Globus pallidus (tissue), 1 donor: ENCODE results near the gene SLC35F3.

ENCODE experiments used
- DNase-seq: peaks from one replicate; pipeline ENCODE4 v3.0.0-alpha.2; 2015; ENCODE audit warnings: low spot score

Gene SLC35F3

GRCh38 chr1:234368320-234369032 lies 464.0 kb downstream of the SLC35F3 start:
- DNase-seq: no peak

DNA sequence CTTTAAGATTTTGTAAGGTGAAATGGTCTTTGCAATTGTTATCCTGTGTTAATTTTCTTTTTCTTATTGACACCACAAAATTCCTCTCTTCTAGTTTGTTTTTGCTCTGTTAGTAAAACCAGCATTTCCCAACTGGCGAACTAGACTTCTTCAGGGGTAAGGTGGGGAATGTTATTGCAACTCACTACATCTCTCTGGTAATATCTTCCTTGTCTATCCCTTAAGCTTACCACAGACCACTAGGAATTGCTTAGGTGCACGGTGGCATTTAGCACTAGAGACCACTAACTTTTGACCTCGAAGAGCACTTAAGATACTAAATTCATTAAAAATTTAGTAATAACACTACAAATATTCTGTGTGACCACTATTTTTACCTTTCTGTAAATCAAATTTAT lies 464.6 kb downstream of the SLC35F3 start:
- no peak for DNase-seq

DNA sequence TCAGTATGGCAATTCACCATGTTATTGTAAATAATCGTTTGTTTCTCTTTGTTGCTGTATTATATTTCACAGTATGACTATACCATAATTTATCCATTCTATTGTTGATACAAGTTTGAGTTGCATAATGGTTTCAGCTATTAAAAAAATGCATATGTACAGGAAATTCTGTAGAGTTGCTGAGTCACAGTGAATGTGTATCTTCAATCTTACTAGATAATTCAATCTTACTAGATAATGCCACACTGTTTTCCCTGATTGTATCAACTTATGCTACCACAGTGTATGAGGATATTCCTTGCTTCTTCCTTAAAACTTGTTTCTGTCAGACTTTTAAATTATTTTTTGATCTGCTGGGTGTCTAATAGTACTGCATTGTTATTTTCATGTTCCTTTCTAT lies 465.3 kb downstream of the SLC35F3 start:
- no peak for DNase-seq

DNA sequence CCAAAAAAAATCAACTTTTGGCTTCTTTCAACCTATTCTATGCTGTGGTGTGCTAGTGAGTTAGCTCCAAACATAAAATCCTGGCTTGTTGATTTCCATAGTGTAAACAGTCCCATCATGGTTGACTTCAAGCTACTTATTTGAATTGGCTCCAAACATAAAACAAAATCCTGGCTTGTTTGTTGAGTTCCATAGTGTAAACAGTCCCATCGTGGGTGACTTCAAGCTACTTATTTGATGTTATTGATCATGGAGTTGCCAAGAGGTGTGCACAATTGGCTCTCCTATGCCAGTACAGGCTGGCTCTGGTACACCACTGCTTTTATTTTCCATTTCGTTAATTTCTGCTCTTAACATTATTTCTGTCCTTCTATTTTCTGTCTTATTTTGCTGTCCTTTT lies 466.9 kb downstream of the SLC35F3 start:
- no peak for DNase-seq

DNA sequence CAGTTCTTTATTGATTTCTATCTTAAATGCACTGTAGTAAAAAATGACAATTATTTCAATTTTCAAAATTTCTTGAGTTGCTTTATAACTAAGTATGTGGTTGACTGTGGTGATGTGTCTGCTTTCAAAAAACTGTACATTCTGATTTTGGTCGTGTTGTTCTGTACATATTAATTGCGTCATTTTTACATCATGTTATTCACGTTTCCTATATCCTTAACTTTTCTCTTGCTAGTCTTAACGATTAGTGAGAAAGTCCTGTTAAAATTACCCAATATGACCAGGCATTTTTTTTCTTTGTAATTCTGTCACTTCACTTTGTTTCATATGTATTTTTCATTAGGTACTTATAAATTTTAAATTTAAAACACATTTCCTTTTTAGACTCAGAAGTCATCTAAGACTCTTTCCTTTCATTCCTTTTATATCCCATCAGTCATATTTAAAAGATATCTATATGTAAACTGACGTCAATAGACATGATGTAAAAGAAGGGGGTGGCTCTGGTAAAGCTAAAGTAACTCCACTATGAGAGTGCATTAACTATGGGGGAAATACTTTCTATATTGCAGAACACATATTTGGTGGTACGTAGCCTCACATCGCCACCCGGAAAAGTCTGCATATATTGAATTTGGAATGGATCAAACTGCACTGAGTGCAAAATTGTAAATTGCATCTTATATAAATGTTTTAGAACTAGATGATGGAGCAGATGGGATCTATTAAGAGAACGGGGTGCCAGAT lies 467.7 kb downstream of the SLC35F3 start:
- no peak for DNase-seq

DNA sequence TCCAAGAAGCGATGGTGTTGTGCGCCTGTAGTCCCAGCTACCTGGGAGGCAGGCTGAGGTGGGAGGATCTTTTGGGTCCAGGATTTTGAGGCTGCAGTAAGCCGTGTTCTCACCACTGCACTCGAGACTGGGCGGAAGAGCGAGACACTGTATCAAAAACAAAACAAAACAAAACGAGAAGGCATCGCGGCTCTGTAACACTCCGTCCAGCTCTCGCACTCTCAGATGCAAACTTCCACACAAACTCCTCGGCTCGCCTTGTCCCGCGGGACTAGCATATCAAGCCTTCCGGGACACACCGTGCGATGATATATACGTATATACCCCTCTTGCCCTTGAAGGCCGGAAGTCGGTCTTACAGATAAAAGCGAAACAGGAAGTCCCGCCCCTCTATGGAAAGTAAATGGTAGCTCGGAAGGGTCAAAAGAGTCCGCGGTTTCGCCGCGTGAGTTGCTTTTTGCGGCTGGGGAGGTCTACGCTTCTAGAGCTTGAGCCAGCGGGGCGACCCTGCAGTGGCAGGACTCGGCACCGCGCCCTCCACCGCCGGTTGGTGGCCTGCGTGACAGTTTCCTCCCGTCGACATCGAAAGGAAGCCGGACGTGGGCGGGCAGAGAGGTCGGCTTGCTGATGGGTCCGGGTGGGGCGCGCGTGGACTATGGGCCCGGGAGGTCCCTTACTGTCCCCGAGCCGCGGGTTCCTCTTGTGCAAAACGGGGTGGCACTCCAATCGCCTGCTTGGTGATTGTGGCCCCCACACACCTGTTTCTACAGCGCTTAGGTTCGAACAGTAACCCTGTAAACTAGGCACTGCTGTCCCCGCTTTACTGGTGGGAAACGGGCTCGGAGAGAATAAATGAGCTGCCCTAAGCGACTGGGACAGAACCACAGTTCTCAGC lies 468.8 kb downstream of the SLC35F3 start, which contains the start of gene COA6:
Gene COA6 (plus strand): TSS at position 393 of the 895 bp plus-strand sequence. CDS start 11 bp downstream, at position 404.
- DNase-seq: peak; percentile 90

- no peak for DNase-seq
These were observed 469.4 kb downstream of the SLC35F3 start for GRCh38 chr1:234373959-234374254.
